GM12873 (cell line): Measurements from ENCODE around the gene MRAS.

Source experiments
- CTCF ChIP-seq: IDR thresholded peaks from 2 replicates; pipeline ENCODE4 v1.5.1; 2012; ENCODE audit warnings: low read depth, mild to moderate bottlenecking, moderate library complexity, low read length, control low read depth; ENCODE audit not compliant: insufficient read depth; ENCODE audit errors: missing control alignments

MRAS gene

DNA sequence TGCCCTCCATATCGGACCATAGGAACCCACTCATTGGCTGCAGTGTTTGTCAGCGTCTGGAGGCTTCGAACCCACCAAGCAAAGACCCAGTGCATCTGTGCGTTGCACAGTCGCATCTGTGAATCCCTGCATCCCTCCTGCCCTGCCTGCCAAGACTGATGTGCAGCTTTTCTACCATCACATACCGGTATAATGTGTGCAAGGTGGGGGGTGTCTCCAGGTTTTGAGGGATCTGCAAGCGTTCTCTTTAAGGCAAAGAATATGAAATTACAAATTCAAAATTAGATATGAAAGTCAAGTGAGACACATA, 18.4 kb upstream of the MRAS start:
- TF ChIP-seq CTCF = no peak

GRCh38 chr3:138331143-138331894, 17.1 kb upstream of the MRAS start:
- TF ChIP-seq CTCF = peak; percentile 23

GRCh38 chr3:138332472-138333073, 15.8 kb upstream of the MRAS start:
- peak; percentile 53 for TF ChIP-seq CTCF

GRCh38 chr3:138334608-138335007, 13.8 kb upstream of the MRAS start:
- no peak for TF ChIP-seq CTCF

DNA sequence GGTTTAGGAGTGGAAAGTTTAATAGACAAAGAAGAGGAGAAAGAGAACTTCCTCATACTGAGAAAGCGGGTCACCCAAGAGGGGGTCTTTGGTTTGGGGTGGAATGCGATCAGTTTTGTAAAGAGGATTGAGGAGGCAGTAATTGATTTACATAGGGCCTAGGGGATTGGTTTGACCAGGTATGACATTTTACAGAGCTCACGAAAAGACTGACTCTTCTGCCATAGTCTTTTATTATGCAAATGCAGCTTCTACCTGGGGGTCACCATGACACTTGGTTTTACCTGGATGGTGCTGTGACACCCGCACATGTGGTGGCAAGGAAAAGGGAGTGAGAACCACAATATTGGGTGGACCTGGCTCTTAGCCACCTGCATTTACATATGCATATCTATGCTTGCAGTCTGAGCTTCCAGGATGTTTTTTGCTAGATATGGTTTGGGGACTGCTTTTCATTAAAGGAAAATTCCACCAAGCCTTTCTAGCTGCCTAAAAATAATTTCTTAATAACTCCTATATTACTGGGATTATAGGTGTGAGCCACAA, 11.9 kb upstream of the MRAS start:
- no peak for TF ChIP-seq CTCF

- no peak for TF ChIP-seq CTCF
Observed at GRCh38 chr3:138338244-138338643, 10.1 kb upstream of the MRAS start.

DNA sequence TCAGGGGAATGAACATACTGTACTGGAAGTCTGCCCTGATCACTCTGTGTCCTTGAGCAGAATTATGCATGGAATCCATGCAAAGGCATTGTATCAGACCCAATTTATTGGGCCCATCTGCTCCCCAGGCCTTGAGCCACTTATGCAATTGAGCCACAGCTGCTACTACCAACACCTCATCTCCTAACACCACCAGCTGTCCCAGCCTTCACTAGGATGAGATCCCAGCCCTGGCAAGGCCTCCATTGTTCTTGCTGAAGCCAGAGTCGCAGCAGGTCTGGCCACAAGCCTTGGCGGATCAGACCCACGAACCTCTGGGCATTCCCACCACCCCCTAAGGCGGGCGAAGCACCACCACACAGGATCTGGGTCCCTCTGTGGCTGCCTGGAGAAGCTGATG, 9.6 kb upstream of the MRAS start:
- no peak for TF ChIP-seq CTCF
